Astrocyte (in vitro differentiated cells and primary cell): Measurements from ENCODE around the gene ARRDC1.

ENCODE experiments used
- CTCF ChIP-seq: IDR thresholded peaks from 2 replicates; pipeline ENCODE4 v1.5.1; 2011; ENCODE audit warnings: low read depth, mild to moderate bottlenecking, inconsistent platforms, low read length, moderate library complexity; ENCODE audit not compliant: insufficient read depth
- EZH2 ChIP-seq: IDR thresholded peaks from 2 replicates; pipeline ENCODE4 v1.6.1; 2012; ENCODE audit warnings: mild to moderate bottlenecking, low read length, inconsistent platforms; ENCODE audit not compliant: insufficient read depth

GRCh38 chr9:137646341-137646740, 40.9 kb downstream of the ARRDC1 start:
- TF ChIP-seq CTCF (no peak), EZH2 (no peak)
